HG03575 (cell line): ENCODE results near the gene ADSL.

Source experiments
- ATAC-seq: cut with Tn5 transposase; IDR thresholded peaks from one replicate; pipeline ENCODE4 v1.9.1; 2021; ENCODE audit not compliant: unreplicated experiment, insufficient number of reproducible peaks, low FRiP score; ENCODE audit errors: extremely low read depth

ADSL gene

GRCh38 chr22:40399621-40400020, 53.3 kb downstream of the ADSL start:
- no peak for ATAC-seq

GRCh38 chr22:40400159-40400558, 53.9 kb downstream of the ADSL start:
- ATAC-seq = no peak

GRCh38 chr22:40401532-40401931, 55.2 kb downstream of the ADSL start:
- ATAC-seq = no peak

GRCh38 chr22:40401981-40402406, 55.7 kb downstream of the ADSL start:
- no peak for ATAC-seq

GRCh38 chr22:40403141-40403540, 56.8 kb downstream of the ADSL start:
- no peak for ATAC-seq

GRCh38 chr22:40403651-40404050, 57.4 kb downstream of the ADSL start:
- ATAC-seq = no peak

DNA sequence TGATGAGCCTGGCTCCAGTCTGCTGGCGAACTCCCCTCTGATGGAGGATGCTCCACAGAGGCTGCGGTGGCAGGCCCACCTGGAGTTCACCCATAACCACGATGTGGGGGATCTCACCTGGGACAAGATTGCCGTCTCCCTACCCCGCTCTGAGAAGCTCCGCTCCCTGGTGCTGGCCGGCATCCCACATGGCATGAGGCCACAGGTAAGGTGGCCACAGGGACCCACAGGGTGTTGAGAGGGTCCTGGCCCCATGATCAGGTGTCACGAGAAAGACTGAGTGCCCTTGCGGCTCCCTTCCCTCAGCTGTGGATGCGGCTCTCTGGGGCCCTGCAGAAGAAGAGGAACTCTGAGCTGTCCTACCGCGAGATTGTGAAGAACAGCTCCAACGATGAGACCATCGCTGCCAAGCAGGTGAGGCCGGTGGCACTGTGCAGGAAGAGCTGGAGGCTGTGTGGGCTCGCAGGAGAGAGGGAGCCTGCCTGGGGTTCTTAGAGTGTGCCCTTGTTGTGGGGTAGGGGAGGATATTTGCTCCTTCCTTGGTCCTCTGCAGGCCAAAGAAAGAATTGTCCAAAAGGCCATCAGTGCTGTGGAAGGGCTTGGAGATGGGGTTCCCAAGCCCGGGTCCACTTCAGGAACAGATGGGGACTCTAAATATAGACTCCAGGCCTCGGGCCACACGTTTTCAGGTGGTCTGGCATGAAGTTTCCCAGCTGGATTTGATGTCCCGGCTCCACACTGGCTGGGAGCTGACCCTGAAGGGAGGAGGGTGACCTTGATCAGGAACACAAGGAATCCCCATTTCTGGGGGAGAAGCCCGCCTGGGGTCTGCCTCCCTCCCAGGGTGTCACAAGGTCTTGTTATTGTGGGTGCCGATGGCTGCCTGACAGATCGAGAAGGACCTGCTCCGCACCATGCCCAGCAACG, 58.2 kb downstream of the ADSL start:
- ATAC-seq = no peak

- no peak for ATAC-seq
Observed at GRCh38 chr22:40405178-40406062, 59.1 kb downstream of the ADSL start.

GRCh38 chr22:40406063-40406890, 60.0 kb downstream of the ADSL start:
- no peak for ATAC-seq

- no peak for ATAC-seq
Observed at GRCh38 chr22:40407021-40407761, 60.9 kb downstream of the ADSL start.

- no peak for ATAC-seq
Observed at GRCh38 chr22:40407831-40408717, 61.8 kb downstream of the ADSL start.

DNA sequence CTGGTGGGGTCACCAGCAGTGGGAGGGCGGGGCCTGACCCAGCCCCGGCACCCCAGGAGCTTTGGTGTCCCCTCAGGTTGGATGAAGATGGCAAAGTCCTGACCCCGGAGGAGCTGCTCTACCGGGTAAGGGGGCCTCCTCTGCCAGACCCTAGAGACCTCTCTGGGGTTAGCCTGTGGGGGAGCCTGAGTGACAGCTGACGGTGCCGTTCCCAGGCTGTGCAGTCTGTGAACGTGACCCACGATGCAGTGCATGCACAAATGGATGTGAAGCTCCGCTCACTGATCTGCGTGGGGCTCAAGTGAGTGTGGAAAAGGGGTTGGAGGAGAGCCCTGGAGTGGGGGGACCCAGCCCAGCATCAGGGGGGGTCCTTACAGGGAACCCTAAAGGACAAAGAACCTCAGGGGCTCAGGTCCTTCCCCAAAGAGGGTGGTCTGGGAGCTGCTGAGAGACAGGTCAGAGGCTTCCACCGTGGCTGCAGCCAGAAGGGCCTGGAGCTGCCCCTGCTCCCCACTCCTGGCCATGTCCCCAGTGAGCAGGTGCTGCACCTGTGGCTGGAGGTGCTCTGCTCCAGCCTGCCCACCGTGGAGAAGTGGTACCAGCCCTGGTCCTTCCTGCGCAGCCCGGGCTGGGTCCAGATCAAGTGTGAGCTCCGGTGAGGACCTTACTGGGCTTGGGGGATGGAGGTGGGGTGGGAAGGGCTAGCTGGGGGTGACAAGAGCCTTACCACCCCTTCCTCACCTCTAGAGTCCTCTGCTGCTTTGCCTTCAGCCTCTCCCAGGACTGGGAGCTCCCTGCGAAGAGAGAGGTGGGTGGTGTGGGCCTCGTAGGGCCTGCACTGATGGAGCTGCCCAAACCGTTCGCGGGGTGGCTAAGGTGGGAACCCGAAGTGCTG, 62.7 kb downstream of the ADSL start:
- ATAC-seq = no peak

- no peak for ATAC-seq
Observed at GRCh38 chr22:40409613-40410113, 63.4 kb downstream of the ADSL start.

- ATAC-seq = no peak
Observed at GRCh38 chr22:40410272-40410671, 64.0 kb downstream of the ADSL start.

GRCh38 chr22:40410731-40411505, 64.6 kb downstream of the ADSL start:
- ATAC-seq = no peak

DNA sequence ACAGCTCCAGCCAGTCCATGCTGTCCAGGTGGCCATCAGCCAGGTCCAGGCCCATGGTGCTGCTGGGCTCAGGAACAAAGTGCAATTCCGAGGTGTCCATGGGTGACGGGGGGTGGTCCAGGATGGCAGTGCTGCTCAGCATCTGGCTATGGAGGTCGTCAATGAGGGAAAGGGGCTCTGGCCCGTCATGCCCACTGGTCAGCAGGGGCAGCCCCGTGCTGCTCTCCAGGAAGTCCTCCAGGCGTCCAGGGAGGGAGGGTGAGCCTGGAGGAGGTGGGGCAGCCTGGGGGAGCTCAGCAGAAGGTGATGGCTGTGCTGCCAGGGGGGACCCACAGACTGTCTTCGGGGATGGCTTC, 65.2 kb downstream of the ADSL start:
- ATAC-seq = no peak
